ENCODE measurements around the gene RDH12. TPM values are rescaled to one million over a fixed set of nuclear protein-coding genes. Genes with fewer than 3 reads are reported as not detected.

Gene RDH12
- total and polyA plus RNA-seq, 4 donors: 0.06 to 0.25 (median 0.22) TPM; not detected in 1

DNA sequence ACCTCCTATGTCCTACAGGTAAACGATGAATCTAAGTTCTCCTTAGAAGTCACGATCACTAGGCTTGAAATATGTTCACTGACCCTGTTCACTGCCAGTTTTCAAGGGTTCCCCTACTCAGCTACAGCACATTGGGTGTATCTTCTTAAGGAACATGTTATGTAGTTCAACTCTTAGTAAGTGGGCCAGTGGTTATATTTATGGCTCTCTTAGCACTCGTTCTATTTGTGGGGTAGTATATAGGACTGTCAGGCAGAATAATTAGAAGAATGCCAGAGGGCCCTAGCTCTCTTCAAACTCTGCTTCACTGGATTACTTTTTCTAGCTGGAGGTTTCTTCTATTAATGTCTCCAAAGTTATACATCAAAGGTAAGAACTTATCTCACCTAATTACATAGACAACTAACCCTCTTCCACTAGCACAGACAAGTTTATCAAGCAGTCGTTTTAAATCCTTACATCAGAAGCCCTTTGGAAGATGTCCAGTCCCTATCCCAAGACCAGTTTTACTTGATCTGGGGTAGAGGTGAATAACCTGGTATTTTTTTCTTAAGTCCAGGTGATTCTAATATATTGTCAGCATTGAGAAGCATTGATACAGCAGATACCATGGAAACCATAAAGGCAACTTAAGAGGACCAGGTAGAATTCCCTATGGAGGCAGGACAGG, 75.1 kb downstream of the RDH12 start:
- 78 to 92% methylated on average over 4 of the region's 4 CpGs for WGBS, 2 donors
- ATAC-seq (ENCODE audit: insufficient read depth, low FRiP score): no peak
- TF ChIP-seq, protein P1, sequence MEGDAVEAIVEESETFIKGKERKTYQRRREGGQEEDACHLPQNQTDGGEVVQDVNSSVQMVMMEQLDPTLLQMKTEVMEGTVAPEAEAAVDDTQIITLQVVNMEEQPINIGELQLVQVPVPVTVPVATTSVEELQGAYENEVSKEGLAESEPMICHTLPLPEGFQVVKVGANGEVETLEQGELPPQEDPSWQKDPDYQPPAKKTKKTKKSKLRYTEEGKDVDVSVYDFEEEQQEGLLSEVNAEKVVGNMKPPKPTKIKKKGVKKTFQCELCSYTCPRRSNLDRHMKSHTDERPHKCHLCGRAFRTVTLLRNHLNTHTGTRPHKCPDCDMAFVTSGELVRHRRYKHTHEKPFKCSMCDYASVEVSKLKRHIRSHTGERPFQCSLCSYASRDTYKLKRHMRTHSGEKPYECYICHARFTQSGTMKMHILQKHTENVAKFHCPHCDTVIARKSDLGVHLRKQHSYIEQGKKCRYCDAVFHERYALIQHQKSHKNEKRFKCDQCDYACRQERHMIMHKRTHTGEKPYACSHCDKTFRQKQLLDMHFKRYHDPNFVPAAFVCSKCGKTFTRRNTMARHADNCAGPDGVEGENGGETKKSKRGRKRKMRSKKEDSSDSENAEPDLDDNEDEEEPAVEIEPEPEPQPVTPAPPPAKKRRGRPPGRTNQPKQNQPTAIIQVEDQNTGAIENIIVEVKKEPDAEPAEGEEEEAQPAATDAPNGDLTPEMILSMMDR (IDR thresholded peaks at IDR 0.05; ENCODE audit: control extremely low read depth, extremely low read depth): no peak

DNA sequence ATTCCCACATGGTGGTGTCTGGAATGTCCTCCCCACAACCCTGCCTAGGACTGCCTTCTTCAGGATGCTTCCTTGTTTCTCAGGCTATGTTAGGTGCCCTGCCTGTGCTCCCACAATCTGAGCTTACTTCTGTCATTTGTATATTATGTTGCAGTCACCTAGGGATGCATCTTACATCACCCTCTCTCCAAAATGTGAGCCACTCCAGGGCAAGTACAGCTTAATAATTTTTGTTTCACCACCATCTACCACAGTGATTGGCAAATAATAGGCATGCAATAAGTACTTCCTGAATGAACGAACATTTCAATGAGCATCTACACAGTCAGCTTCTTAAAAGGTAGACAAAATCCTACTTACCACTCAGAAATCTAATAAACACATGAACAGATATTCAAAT, 77.1 kb downstream of the RDH12 start:
- H3K36me3 ChIP-seq (ENCODE audit: control insufficient read depth in 4 of 4, insufficient read depth in 4 of 4, low read length in 4 of 4): peaks cover 39 to 69% (median 56%) of the 10 kb centered on the region in 4 donors
- no peaks in the 10 kb centered on the region for H3K27me3 ChIP-seq (ENCODE audit: control insufficient read depth in 3 of 3, insufficient read depth in 3 of 3, low read length in 2 of 3)
- no peaks in the 10 kb centered on the region for H3K9me3 ChIP-seq (ENCODE audit: control insufficient read depth in 4 of 4, insufficient read depth in 3 of 4, low read length in 3 of 4)
- H3K4me1 ChIP-seq (ENCODE audit: control insufficient read depth in 5 of 5, insufficient read depth in 5 of 5, low read length in 5 of 5): no peaks in the 10 kb centered on the region
- H3K27ac ChIP-seq (ENCODE audit: low read depth in 1 of 2, low read length in 1 of 2): no peak overlapping the region
- no peak for ATAC-seq (ENCODE audit: insufficient read depth, low FRiP score)
- H3K4me3 ChIP-seq: no peak overlapping the region
- TF ChIP-seq, protein P1 (IDR thresholded peaks at IDR 0.05; ENCODE audit: control extremely low read depth, extremely low read depth): no peak
- 29 to 63% methylated on average over 1 of the region's 1 CpG for WGBS, 2 donors
- no peak overlapping the region for H3K9ac ChIP-seq (ENCODE audit: insufficient read depth in 1 of 2, low read length in 2 of 2)
- no peak for DNase-seq

More for the DNA sequence above, 75.1 kb downstream of the RDH12 start:
- H3K36me3 ChIP-seq (ENCODE audit: control insufficient read depth in 4 of 4, insufficient read depth in 4 of 4, low read length in 4 of 4): peaks cover 40 to 67% (median 60%) of the 10 kb centered on the region in 4 donors
- no peak for DNase-seq
- H3K27ac ChIP-seq (ENCODE audit: low read depth in 1 of 2, low read length in 1 of 2): no peak overlapping the region
- H3K9ac ChIP-seq (ENCODE audit: insufficient read depth in 1 of 2, low read length in 2 of 2): no peak overlapping the region
- no peak overlapping the region for H3K4me3 ChIP-seq
- no peaks in the 10 kb centered on the region for H3K4me1 ChIP-seq (ENCODE audit: control insufficient read depth in 5 of 5, insufficient read depth in 5 of 5, low read length in 5 of 5)
- H3K9me3 ChIP-seq (ENCODE audit: control insufficient read depth in 4 of 4, insufficient read depth in 3 of 4, low read length in 3 of 4): no peaks in the 10 kb centered on the region
- H3K27me3 ChIP-seq (ENCODE audit: control insufficient read depth in 3 of 3, insufficient read depth in 3 of 3, low read length in 2 of 3): no peaks in the 10 kb centered on the region

DNA sequence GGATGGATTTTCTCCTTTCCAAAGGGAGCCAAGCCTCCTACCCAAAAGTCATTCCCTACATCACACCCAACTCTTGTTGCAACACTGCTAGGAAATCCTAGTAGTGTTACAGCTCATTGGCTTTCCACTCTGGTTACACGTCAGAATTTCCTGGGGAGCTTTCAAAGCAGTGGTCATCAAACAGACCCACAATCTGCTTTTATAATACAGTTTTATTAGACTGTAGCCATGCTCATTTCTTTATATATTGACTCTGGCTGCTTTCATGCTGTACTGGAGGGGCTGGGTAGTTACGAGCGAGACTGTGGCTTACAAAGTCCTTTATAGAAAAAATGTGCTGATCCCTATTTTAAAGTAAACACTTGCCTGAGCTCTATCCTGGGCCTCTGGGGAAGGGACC, 80.4 kb downstream of the RDH12 start:
- TF ChIP-seq, protein P1 (IDR thresholded peaks at IDR 0.05; ENCODE audit: control extremely low read depth, extremely low read depth): no peak
- peaks cover 45 to 62% (median 55%) of the 10 kb centered on the region in 4 donors for H3K36me3 ChIP-seq (ENCODE audit: control insufficient read depth in 4 of 4, insufficient read depth in 4 of 4, low read length in 4 of 4)

More for the DNA sequence above, 80.4 kb downstream of the RDH12 start:
- H3K4me3 ChIP-seq: no peak overlapping the region
- H3K27ac ChIP-seq (ENCODE audit: low read depth in 1 of 2, low read length in 1 of 2): no peak overlapping the region
- DNase-seq (no peak), ATAC-seq (ENCODE audit: insufficient read depth, low FRiP score) (no peak)
- no peak overlapping the region for H3K9ac ChIP-seq (ENCODE audit: insufficient read depth in 1 of 2, low read length in 2 of 2)
- no peaks in the 10 kb centered on the region for H3K4me1 ChIP-seq (ENCODE audit: control insufficient read depth in 5 of 5, insufficient read depth in 5 of 5, low read length in 5 of 5)
- H3K27me3 ChIP-seq (ENCODE audit: control insufficient read depth in 3 of 3, insufficient read depth in 3 of 3, low read length in 2 of 3): no peaks in the 10 kb centered on the region
- no peaks in the 10 kb centered on the region for H3K9me3 ChIP-seq (ENCODE audit: control insufficient read depth in 4 of 4, insufficient read depth in 3 of 4, low read length in 3 of 4)
- 57 to 78% methylated on average over 3 of the region's 3 CpGs for WGBS, 2 donors

Small RNAs within 50 kb of the gene (small RNA-seq; reads per million reads assigned to genes)
- gene AL049779.3 (ENCODE audit: low replicate concordance): not detected
- gene RN7SL369P (ENCODE audit: low replicate concordance): not detected
- gene RNA5SP386 (ENCODE audit: low replicate concordance): not detected

Other genes starting within 250 kb of the RDH12 start
- gene TMEM229B, start 213.2 kb upstream of the RDH12 start, total RNA-seq: 1 to 10 TPM; 1.5 to 4.5 TPM
- gene TMEM229B, start 213.2 kb upstream of the RDH12 start, polyA plus RNA-seq: 1 to 10 TPM; 1.5 to 3.5 TPM
- gene PLEKHH1, start 168.6 kb upstream of the RDH12 start, total RNA-seq: 1 to 10 TPM; 2.9 to 9.3 TPM
- gene PLEKHH1, start 168.6 kb upstream of the RDH12 start, polyA plus RNA-seq: 1 to 10 TPM in 1 of 2 donors, under 1 TPM in 1; 0.80 to 2.9 TPM
- gene PIGH, start 101.6 kb upstream of the RDH12 start, total RNA-seq: 10 to 100 TPM; 20.6 to 22.3 TPM
- gene PIGH, start 101.6 kb upstream of the RDH12 start, polyA plus RNA-seq: 10 to 100 TPM; 21.9 to 29.5 TPM
- gene ARG2, start 82.0 kb upstream of the RDH12 start, total RNA-seq: 1 to 10 TPM; 1.1 to 5.9 TPM
- gene ARG2, start 82.0 kb upstream of the RDH12 start, polyA plus RNA-seq: 1 to 10 TPM; 4.5 to 5.5 TPM
- gene VTI1B, start 27.3 kb upstream of the RDH12 start, total RNA-seq: 100 to 1,000 TPM in 1 of 2 donors, 10 to 100 TPM in 1; 43.9 to 105 TPM
- gene VTI1B, start 27.3 kb upstream of the RDH12 start, polyA plus RNA-seq: 10 to 100 TPM; 48.4 to 86.6 TPM
- gene RDH11, start 6.1 kb upstream of the RDH12 start, total RNA-seq: 10 to 100 TPM; 73.7 to 80.3 TPM
- 10 to 100 TPM; 42.0 to 60.3 TPM for gene RDH11, start 6.1 kb upstream of the RDH12 start, polyA plus RNA-seq
- 10 to 100 TPM; 35.0 to 50.6 TPM for gene ZFYVE26, start 114.7 kb downstream of the RDH12 start, total RNA-seq
- gene ZFYVE26, start 114.7 kb downstream of the RDH12 start, polyA plus RNA-seq: 1 to 10 TPM; 6.8 to 9.0 TPM
- 10 to 100 TPM; 16.6 to 95.0 TPM for gene RAD51B, start 117.9 kb downstream of the RDH12 start, total RNA-seq
- 1 to 10 TPM; 2.5 to 2.7 TPM for gene RAD51B, start 117.9 kb downstream of the RDH12 start, polyA plus RNA-seq

Measured in lung (tissue), 13 donors.